T-helper 1 cell treated with Interleukin-12 subunit alpha and Interleukin-12 subunit beta and Interleukin-4 antibody, amounts not matched to agents 30 ng/mL and 1 ng/mL, for 36 hours (primary cell): Measurements from ENCODE around the gene ABLIM3. TPM values are rescaled to one million over a fixed set of nuclear protein-coding genes. Genes with fewer than 3 reads are reported as not detected.

ENCODE experiments used
- intact Hi-C: fragments of 100-400 bp; cut with micrococcal nuclease; formaldehyde crosslinking; loops from one replicate; pipeline ENCODE4 v1.15.1; 2024
- total RNA-seq: library from RNA; stranded (reverse); gene quantifications from 2 replicates; pipeline ENCODE4 v1.2.3, GENCODE V29; 2022

The ABLIM3 gene
- total RNA-seq, 1 donor from 2014 or later = not detected

- intact Hi-C loops = no loop called here
These were observed 159.9 kb downstream of the ABLIM3 start for GRCh38 chr5:149301049-149301743.

GRCh38 chr5:149301744-149302380 lies 160.6 kb downstream of the ABLIM3 start:
- intact Hi-C loops = no loop called here

GRCh38 chr5:149302641-149303040 lies 161.3 kb downstream of the ABLIM3 start:
- intact Hi-C loops = no loop called here

DNA sequence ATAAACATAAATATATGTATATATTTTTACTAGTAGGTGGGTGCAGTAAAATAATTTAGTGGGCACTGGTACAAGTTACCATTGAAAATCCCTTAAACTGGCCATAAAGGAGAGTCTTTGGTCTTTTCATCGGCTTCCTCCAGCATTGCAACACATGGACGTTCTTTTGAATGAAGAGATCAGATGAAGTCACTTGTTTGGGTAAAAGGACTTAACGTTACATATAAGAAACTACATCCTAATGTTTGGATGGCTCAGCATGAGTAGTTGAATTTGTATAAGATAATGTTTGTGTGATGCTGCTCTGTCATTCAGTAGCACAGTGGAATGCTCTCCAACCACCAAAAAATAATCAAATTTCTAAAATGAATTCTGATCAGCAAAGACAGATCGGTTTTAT lies 161.9 kb downstream of the ABLIM3 start:
- intact Hi-C loops = no loop called here

GRCh38 chr5:149304195-149305078 lies 163.1 kb downstream of the ABLIM3 start:
- intact Hi-C loops = no loop called here

- intact Hi-C loops = no loop called here
These were observed 168.1 kb downstream of the ABLIM3 start for GRCh38 chr5:149309354-149309753.

Other genes starting within 250 kb of the ABLIM3 start
- gene SH3TC2, start 78.4 kb upstream of the ABLIM3 start, total RNA-seq = not detected in 2 replicates
- not detected in 2 replicates for gene AFAP1L1, start 130.4 kb downstream of the ABLIM3 start, total RNA-seq
- 28.8 and 31.7 TPM in 2 replicates for gene GRPEL2, start 204.0 kb downstream of the ABLIM3 start, total RNA-seq
- gene PCYOX1L, start 216.6 kb downstream of the ABLIM3 start, total RNA-seq = 28.8 and 31.3 TPM in 2 replicates
- gene IL17B, start 237.8 kb downstream of the ABLIM3 start, total RNA-seq = not detected in 2 replicates